ENCODE measurements around the gene HIPK4. TPM values are rescaled to one million over a fixed set of nuclear protein-coding genes. Genes with fewer than 3 reads are reported as not detected.
A peak's percentile ranks its signal among the peaks of the same experiment; 100 is the strongest.
"Not testable (repeated sequence)": the region's sequence is repeated elsewhere in the genome, so short reads cannot be mapped to it uniquely, and the experiment has no call there.

HIPK4 gene
- total and polyA plus RNA-seq, 3 experiments from 2014 or later = not detected

- H3K4me1 Mint-ChIP-seq = peaks cover 0 to 9% (median 5%) of the 10 kb centered on the region in 3 donors
- Histone ChIP-seq H3K27ac (ENCODE audit: low read depth, low read length) (no peak overlapping the region), H3K9me3 (ENCODE audit: low read length) (no peaks in the 10 kb centered on the region), H3K4me3 (ENCODE audit: low read length) (no peak overlapping the region), H3K27me3 (ENCODE audit: insufficient read depth, low read length, poor library complexity, severe bottlenecking) (no peaks in the 10 kb centered on the region), H3K4me1 (ENCODE audit: insufficient read depth, low read length) (no peaks in the 10 kb centered on the region), H3K36me3 (ENCODE audit: insufficient read depth, low read length) (peaks cover 8% of the 10 kb centered on the region)
- peaks cover 3 to 69% (median 6%) of the 10 kb centered on the region in 3 donors for H3K36me3 Mint-ChIP-seq
- no peaks in the 10 kb centered on the region for H3K27me3 Mint-ChIP-seq
- ChIA-PET CTCF (no interaction called here), POLR2A (interaction anchor here (0.6 kb wide), 1 partner anchor 38 kb away, joined by 9 read pairs; no protein-coding TSS in a partner anchor)
- H3K4me3 Mint-ChIP-seq = no peak overlapping the region
- H3K9me3 Mint-ChIP-seq = no peaks in the 10 kb centered on the region
- H3K27ac Mint-ChIP-seq = peak overlapping the region in 1 of 8 donors; percentile 38
- no peak for DNase-seq
Observed at GRCh38 chr19:40374084-40374483, 15.9 kb downstream of the HIPK4 start.

- no peaks in the 10 kb centered on the region for H3K27me3 Mint-ChIP-seq
- POLR2A ChIA-PET = no interaction called here
- H3K27ac ChIP-seq (ENCODE audit: low read depth, low read length) = no peak overlapping the region
- no peaks in the 10 kb centered on the region for H3K9me3 ChIP-seq (ENCODE audit: low read length)
- H3K9me3 Mint-ChIP-seq = no peaks in the 10 kb centered on the region
- H3K4me1 ChIP-seq (ENCODE audit: insufficient read depth, low read length) = no peaks in the 10 kb centered on the region
- no peak overlapping the region for H3K4me3 Mint-ChIP-seq
- H3K36me3 Mint-ChIP-seq = peaks cover 3 to 77% (median 3%) of the 10 kb centered on the region in 3 donors
- H3K36me3 ChIP-seq (ENCODE audit: insufficient read depth, low read length) = peaks cover 8% of the 10 kb centered on the region
- H3K4me3 ChIP-seq (ENCODE audit: low read length) = no peak overlapping the region
- DNase-seq = no peak
- CTCF ChIA-PET = interaction anchor here (0.6 to 1.4 kb wide), 3 partner anchors 49 to 263 kb away, joined by 3 to 5 read pairs (median 3); no protein-coding TSS in a partner anchor
- peaks cover 0 to 9% (median 5%) of the 10 kb centered on the region in 3 donors for H3K4me1 Mint-ChIP-seq
- no peak overlapping the region for H3K27ac Mint-ChIP-seq
- no peaks in the 10 kb centered on the region for H3K27me3 ChIP-seq (ENCODE audit: insufficient read depth, low read length, poor library complexity, severe bottlenecking)
Observed at GRCh38 chr19:40371802-40372122, 18.2 kb downstream of the HIPK4 start.

- H3K27me3 ChIP-seq (ENCODE audit: insufficient read depth, low read length, poor library complexity, severe bottlenecking) = no peaks in the 10 kb centered on the region
- H3K27ac ChIP-seq (ENCODE audit: low read depth, low read length) = no peak overlapping the region
- H3K36me3 ChIP-seq (ENCODE audit: insufficient read depth, low read length) = peaks cover 8% of the 10 kb centered on the region
- no peak for DNase-seq
- H3K4me1 ChIP-seq (ENCODE audit: insufficient read depth, low read length) = no peaks in the 10 kb centered on the region
- no peaks in the 10 kb centered on the region for H3K9me3 Mint-ChIP-seq
- ChIA-PET POLR2A (interaction anchor here (0.6 kb wide), 1 partner anchor 188 kb away, joined by 6 read pairs; no protein-coding TSS in a partner anchor), CTCF (interaction anchor here (0.8 to 1.4 kb wide), 2 partner anchors 50 to 264 kb away, joined by 3 to 5 read pairs; no protein-coding TSS in a partner anchor)
- H3K9me3 ChIP-seq (ENCODE audit: low read length) = no peaks in the 10 kb centered on the region
- H3K27me3 Mint-ChIP-seq = no peaks in the 10 kb centered on the region
- no peak overlapping the region for H3K4me3 Mint-ChIP-seq
- no peak overlapping the region for H3K4me3 ChIP-seq (ENCODE audit: low read length)
- H3K36me3 Mint-ChIP-seq = peaks cover 3 to 76% (median 3%) of the 10 kb centered on the region in 3 donors
- H3K27ac Mint-ChIP-seq = peak overlapping the region in 1 of 8 donors; percentile 17
- peaks cover 0 to 9% (median 5%) of the 10 kb centered on the region in 3 donors for H3K4me1 Mint-ChIP-seq
Observed at GRCh38 chr19:40370997-40371801, 18.8 kb downstream of the HIPK4 start.

- Mint-ChIP-seq H3K36me3 (peaks cover 3 to 72% (median 3%) of the 10 kb centered on the region in 3 donors), H3K4me1 (peaks cover 3 to 12% (median 8%) of the 10 kb centered on the region in 3 donors), H3K27ac (peak overlapping the region in 3 of 8 donors; percentile 35 to 92 (median 65))
- H3K27me3 ChIP-seq (ENCODE audit: insufficient read depth, low read length, poor library complexity, severe bottlenecking); H3K36me3 ChIP-seq (ENCODE audit: insufficient read depth, low read length); H3K4me1 ChIP-seq (ENCODE audit: insufficient read depth, low read length); H3K4me3 Mint-ChIP-seq; H3K27ac ChIP-seq (ENCODE audit: low read depth, low read length); DNase-seq; H3K4me3 ChIP-seq (ENCODE audit: low read length); H3K9me3 ChIP-seq (ENCODE audit: low read length); H3K27me3 Mint-ChIP-seq; H3K9me3 Mint-ChIP-seq; POLR2A ChIA-PET: not testable (repeated sequence)
- CTCF ChIA-PET = interaction anchor here (1.4 to 2.0 kb wide), 2 partner anchors 51 to 264 kb away, joined by 4 to 5 read pairs; no protein-coding TSS in a partner anchor
Observed at GRCh38 chr19:40370253-40370652, 19.7 kb downstream of the HIPK4 start.

GRCh38 chr19:40369797-40370196 lies 20.2 kb downstream of the HIPK4 start:
- H3K4me1 Mint-ChIP-seq = peaks cover 6 to 13% (median 12%) of the 10 kb centered on the region in 3 donors
- no peak overlapping the region for H3K27ac Mint-ChIP-seq
- no peaks in the 10 kb centered on the region for H3K27me3 Mint-ChIP-seq
- no peaks in the 10 kb centered on the region for H3K9me3 Mint-ChIP-seq
- ChIA-PET POLR2A (no interaction called here), CTCF (interaction anchor here (2.0 kb wide), 1 partner anchor 264 kb away, joined by 4 read pairs; no protein-coding TSS in a partner anchor)
- Histone ChIP-seq H3K36me3 (ENCODE audit: insufficient read depth, low read length) (peaks cover 8% of the 10 kb centered on the region), H3K4me3 (ENCODE audit: low read length) (no peak overlapping the region), H3K4me1 (ENCODE audit: insufficient read depth, low read length) (no peaks in the 10 kb centered on the region), H3K27me3 (ENCODE audit: insufficient read depth, low read length, poor library complexity, severe bottlenecking) (no peaks in the 10 kb centered on the region), H3K9me3 (ENCODE audit: low read length) (no peaks in the 10 kb centered on the region), H3K27ac (ENCODE audit: low read depth, low read length) (no peak overlapping the region)
- no peak for DNase-seq
- no peak overlapping the region for H3K4me3 Mint-ChIP-seq
- peaks cover 3 to 70% (median 3%) of the 10 kb centered on the region in 3 donors for H3K36me3 Mint-ChIP-seq

- no peak for DNase-seq
- Histone ChIP-seq H3K4me3 (ENCODE audit: low read length) (no peak overlapping the region), H3K9me3 (ENCODE audit: low read length) (no peaks in the 10 kb centered on the region), H3K36me3 (ENCODE audit: insufficient read depth, low read length) (peaks cover 8% of the 10 kb centered on the region), H3K4me1 (ENCODE audit: insufficient read depth, low read length) (peaks cover 5% of the 10 kb centered on the region), H3K27me3 (ENCODE audit: insufficient read depth, low read length, poor library complexity, severe bottlenecking) (no peaks in the 10 kb centered on the region), H3K27ac (ENCODE audit: low read depth, low read length) (no peak overlapping the region)
- Mint-ChIP-seq H3K27me3 (no peaks in the 10 kb centered on the region), H3K9me3 (no peaks in the 10 kb centered on the region), H3K4me1 (peaks cover 10 to 18% (median 15%) of the 10 kb centered on the region in 3 donors), H3K4me3 (no peak overlapping the region), H3K27ac (peak overlapping the region in 1 of 8 donors; percentile 47), H3K36me3 (peaks cover 0 to 55% (median 7%) of the 10 kb centered on the region in 3 donors)
- ChIA-PET POLR2A (no interaction called here), CTCF (no interaction called here)
Observed at GRCh38 chr19:40367577-40368434, 22.2 kb downstream of the HIPK4 start.

- H3K36me3 ChIP-seq (ENCODE audit: insufficient read depth, low read length) = peaks cover 6% of the 10 kb centered on the region
- POLR2A ChIA-PET = no interaction called here
Observed at GRCh38 chr19:40366697-40367561, 23.1 kb downstream of the HIPK4 start.

More at GRCh38 chr19:40366697-40367561, 23.1 kb downstream of the HIPK4 start:
- no peak overlapping the region for H3K27ac Mint-ChIP-seq
- Histone ChIP-seq H3K4me3 (ENCODE audit: low read length) (no peak overlapping the region), H3K27ac (ENCODE audit: low read depth, low read length) (no peak overlapping the region), H3K4me1 (ENCODE audit: insufficient read depth, low read length) (peaks cover 5% of the 10 kb centered on the region), H3K27me3 (ENCODE audit: insufficient read depth, low read length, poor library complexity, severe bottlenecking) (no peaks in the 10 kb centered on the region), H3K9me3 (ENCODE audit: low read length) (no peaks in the 10 kb centered on the region)
- no peaks in the 10 kb centered on the region for H3K9me3 Mint-ChIP-seq
- peaks cover 0 to 52% (median 6%) of the 10 kb centered on the region in 3 donors for H3K36me3 Mint-ChIP-seq
- no peak for DNase-seq
- H3K27me3 Mint-ChIP-seq = no peaks in the 10 kb centered on the region
- CTCF ChIA-PET = no interaction called here
- H3K4me3 Mint-ChIP-seq = no peak overlapping the region
- peaks cover 15 to 24% (median 15%) of the 10 kb centered on the region in 3 donors for H3K4me1 Mint-ChIP-seq
